GM19397 (cell line): Measurements from ENCODE around the gene KDM4F.
"Not testable (repeated sequence)": the region's sequence is repeated elsewhere in the genome, so short reads cannot be mapped to it uniquely, and the experiment has no call there.

Source experiments
- ATAC-seq: cut with Tn5 transposase; IDR thresholded peaks from one replicate; pipeline ENCODE4 v1.9.1; 2021; ENCODE audit warnings: mild to moderate bottlenecking, moderate library complexity; ENCODE audit not compliant: unreplicated experiment

KDM4F gene

GRCh38 chr11:95049122-95049521 is at the start of gene KDM4F:
KDM4F (plus strand) TSS chr11:95049422.
- not testable (repeated sequence) for ATAC-seq

DNA sequence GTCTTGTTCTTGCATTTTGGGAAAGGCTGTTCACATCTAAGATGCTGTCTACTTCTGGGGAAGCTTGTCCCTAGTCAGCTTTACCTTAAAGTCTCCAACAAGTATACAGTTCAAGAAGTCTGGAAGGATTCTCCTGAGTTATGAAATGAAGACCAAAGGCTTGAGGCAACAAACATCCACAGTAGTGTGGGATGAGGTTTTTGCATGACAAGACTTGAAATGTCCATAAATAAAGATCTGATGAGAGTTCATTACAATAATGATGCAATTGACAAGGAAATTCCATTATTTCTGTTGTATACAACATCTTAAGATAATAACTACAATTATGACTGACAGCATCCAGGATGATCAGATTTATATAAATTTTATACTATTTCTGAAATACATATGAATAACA is 45.5 kb upstream of the KDM4F start:
- ATAC-seq: no peak

DNA sequence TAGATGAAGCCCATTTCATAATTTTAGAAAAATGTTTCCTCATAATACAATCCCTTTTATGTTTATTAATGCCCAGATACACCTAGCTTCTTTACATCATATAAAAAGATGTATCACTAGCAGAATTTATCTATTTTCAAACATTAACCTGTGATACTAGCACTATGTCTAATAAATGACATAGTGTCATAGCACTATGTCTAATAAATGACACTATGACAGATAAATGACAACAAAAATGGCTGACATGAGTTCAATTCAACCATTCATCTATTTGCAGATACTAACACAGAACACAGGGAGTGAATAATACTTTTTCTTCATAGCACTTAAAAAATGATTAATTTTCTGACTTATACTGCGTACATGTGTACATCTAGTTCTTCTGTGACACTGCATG is 43.6 kb upstream of the KDM4F start:
- no peak for ATAC-seq

GRCh38 chr11:95011376-95011775 is 37.8 kb upstream of the KDM4F start:
- no peak for ATAC-seq

- no peak for ATAC-seq
Observed at GRCh38 chr11:95014184-95014821, 34.9 kb upstream of the KDM4F start.

DNA sequence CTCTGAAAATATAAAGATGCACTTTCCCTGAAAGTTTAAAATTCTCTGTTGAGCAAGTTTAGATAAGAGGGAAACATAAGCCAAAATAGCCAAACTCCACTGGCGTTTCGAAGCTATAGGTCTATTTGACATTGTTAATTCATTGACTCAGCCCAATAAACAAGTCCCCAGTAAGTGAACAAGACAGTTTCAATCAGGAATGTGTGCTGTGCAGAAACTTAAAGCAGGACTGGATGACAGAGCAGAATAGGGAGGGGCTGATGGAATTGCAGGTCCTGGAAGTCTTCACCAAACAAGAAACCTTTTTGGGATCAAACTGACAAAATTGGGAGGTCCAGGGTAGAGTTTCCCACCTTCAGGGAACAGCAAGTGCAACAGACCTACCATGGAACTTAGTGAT is 33.1 kb upstream of the KDM4F start:
- no peak for ATAC-seq

DNA sequence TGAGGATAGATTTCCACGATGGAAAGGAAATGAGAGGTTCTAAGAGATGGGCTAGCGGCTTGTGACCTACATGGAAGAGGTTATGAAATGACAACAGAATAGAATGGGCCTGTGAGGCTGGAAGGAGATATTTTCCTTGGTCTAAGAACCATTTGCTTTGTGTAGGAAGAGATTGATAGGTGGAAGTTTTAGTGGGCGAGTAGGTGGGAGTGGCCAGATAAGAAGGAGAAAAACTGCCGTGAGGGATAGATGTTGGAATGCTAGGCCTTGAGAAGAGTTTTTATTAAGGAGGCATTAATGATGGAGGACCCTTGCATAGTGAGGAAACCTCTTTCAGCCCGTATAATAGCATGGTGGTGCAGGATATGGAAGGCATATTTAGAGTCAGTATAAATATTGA is 27.8 kb upstream of the KDM4F start:
- ATAC-seq: not testable (repeated sequence)

GRCh38 chr11:95024958-95025357 is 24.3 kb upstream of the KDM4F start, which contains the start of gene KDM4E:
KDM4E (plus strand) TSS chr11:95025258; CDS start chr11:95025558, 300 bp downstream.
- ATAC-seq: no peak

- ATAC-seq: not testable (repeated sequence)
Observed at GRCh38 chr11:95025594-95025993, 23.6 kb upstream of the KDM4F start.

DNA sequence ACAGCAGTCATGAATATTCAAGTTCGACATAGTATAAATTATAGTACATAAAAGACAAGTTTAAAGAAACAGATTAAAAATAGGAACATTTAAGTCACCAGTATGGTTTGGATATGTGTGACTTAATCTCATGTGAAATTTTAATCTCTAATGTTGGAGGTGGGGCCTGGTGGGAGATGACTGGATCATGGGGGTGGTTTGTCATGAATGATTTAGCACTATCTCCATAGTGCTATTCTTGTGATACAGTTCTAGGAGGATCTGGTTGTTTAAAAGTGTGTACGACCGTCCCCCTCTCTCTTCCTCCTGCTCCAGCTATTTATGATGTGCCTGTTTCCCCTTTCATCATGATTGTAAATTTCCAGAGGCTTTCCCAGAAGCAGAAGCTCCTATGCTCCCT is 20.9 kb upstream of the KDM4F start:
- no peak for ATAC-seq

DNA sequence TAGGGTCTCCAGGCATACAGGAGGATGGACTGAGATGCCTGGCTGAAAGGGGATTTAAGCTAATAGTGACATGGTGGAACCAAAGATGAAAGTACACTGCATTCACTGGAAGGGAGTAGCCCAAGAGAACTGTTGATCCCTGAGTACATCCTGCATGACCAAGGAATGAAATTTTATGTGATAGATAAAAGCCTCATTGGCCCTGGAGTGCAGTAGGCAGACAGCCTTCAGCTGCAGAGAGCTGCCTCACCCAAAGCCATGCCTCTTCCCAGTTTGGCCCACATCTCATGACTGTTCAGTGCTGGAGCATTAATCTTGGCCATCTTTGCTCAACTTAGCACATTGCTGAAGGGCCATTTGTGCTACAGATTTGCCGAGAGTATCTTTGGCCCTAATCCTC is 16.2 kb upstream of the KDM4F start:
- ATAC-seq: no peak

DNA sequence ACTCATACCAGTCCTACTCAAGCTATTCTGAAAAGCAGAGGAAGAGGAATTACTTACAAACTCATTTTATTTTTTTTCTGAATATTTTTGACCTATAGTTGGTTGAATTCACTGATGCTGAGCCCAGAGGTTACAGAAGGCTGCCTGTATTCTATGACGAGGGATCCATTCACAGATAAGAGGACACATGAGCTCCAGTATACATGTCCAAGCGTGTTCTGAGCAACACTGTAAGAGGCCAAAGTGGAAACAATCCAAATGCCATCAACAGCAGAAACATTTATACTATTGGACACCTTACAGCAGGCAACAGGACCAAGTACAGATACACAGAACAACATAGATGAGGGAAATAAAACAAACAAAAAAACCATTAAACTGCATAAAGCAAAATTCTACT is 13.9 kb upstream of the KDM4F start:
- ATAC-seq: no peak

DNA sequence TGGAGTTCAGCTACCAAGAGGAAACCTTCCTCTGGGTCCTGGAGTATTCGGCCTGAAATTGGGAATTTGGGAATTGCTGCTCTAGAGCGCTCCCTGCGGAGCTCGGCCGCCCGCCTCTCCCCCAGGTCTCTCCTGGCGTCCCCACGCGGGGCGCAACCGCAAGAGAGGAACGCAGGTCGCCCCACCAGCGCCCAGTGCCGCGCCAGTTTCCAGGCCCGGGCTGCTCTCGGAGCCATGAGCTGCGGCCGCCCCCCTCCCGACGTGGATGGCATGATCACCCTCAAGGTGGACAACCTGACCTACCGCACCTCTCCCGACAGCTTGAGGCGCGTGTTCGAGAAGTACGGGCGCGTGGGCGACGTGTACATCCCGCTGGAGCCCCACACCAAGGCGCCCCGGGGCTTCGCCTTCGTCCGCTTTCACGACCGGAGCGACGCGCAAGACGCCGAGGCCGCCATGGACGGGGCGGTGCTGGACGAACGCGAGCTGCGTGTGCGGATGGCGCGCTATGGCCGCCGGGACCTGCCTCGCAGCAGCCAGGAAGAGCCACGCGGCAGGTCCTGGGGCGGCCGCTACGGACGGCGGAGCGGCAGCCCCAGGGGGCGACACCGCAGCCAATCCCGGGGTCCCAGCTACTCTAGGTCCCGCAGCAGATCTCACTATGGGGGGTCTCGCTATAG is 11.7 kb upstream of the KDM4F start:
- ATAC-seq: not testable (repeated sequence)

DNA sequence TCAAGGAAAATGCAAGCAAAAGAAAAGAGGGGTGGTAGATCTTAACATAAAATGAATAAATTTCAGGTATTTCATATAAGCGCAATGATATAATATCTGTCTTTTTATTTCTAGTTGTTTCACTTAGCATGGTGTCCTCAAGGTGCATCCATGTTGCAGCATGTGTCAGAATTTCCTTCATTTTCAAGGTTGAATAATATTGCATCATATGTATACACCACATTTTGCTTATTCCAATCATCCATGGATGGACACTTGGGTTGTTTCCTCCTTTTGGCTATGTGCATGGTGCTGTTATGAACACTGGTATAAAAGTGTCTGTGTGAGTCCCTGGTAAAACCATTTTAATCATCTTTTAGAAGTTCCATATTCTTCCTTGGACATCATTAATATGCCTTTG is 7.0 kb upstream of the KDM4F start:
- ATAC-seq: no peak

DNA sequence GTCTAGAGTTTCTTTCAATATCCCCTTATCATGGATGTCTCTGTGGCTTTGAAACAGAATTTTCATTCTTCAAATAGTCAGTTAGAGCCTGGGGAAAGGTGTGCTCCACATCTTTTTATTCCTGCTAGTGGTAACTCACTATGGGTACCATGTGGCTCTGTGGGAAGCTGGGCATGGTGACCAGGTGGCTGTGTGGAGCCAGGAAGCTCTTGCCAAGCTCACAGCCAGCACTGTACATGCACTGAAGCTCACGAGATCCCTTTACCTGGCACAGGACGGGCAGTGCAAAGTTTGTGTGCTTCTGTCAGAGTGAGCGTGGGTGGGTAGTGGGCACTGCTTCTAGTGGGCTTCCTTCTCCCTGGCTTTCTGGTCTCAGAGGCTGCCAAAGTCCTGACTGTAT is 6.3 kb upstream of the KDM4F start:
- no peak for ATAC-seq

DNA sequence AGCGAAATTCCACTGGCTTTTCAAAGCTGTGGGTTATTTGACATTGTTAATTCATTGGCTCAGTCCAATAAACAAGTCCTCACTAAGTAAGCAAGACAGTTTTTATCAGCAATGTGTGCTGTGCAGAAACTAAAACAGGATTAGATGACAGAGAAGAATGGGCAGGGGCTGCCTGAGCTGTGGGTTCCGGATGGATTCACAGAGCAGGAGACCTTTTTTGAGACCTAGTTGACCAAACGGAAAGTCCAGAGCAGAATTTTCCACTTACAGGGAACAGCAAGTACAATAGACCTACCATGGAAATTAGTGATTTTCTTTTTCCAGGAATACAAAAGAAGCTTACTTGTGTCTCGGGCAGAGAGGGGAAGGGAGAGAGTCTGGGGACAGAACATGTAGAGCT is 5.2 kb upstream of the KDM4F start:
- no peak for ATAC-seq

DNA sequence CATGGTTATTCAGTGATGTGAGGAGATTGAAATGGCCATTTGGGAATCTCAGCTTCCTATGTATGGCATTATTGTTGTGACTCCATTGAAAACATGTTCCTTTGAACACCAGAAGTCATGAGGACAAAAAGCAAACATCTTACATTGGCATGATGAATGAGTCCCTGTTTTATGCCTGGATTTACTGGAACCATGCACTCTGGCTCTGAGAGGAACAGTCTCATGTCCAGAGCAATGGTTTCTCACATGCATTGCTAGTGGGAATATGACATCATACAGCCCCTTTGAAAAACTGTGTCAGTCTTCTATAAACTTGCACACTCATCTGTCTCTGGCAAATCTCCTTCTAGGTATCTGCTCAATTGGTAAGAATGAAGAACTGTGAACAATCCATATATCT is 3.4 kb upstream of the KDM4F start:
- no peak for ATAC-seq

- no peak for ATAC-seq
Observed at GRCh38 chr11:95050595-95051202, 1.5 kb downstream of the KDM4F start.

GRCh38 chr11:95054356-95054755 is 5.1 kb downstream of the KDM4F start:
- no peak for ATAC-seq

DNA sequence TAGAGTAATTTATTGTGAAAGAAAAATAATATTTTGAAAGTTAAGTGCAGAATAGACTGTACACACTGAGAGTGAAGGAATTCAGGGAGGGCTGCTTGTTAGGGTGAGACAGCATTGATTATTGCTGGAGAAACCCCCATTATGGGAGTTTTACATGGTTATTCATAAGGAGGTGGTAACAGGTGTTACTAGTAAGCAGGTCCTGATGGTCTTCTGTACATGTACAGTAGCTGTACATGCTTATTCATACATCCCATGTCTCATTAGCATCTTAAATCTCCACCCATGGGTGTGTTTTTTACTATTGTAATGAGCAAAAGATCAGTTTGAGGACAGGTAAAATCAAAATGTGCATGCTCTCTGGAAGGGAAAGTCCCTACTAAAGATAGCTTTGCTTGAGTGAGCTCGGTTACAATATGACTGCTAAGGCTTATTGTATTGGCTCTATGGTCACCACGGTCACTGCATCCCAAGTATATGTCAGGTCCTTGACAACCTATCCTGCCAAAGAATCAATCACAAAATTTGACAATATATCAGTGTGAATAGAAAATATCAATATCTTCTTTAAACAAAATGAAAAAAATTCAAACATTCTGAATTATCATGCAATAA is 6.2 kb downstream of the KDM4F start:
- ATAC-seq: peak; percentile 89

- ATAC-seq: no peak
Observed at GRCh38 chr11:95057959-95058358, 8.7 kb downstream of the KDM4F start.

DNA sequence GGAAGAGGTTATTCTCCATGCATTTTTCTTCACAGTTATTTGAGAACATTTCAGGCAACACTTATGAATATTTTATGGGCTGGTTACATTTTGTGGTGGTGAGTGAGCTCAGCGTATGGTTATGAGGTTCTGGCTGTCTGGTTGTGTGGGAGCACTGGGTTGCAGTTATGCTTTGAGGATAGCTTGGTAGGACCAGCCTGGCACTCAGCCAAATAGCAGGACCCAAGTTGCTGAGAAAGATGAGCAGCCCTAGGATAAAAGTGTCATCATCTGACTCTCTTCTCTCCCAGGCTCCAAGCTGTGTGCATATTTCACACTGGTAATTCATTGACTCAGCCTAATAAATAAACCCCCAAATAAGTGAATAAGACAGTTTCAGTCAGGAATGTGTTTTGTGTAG is 9.4 kb downstream of the KDM4F start:
- no peak for ATAC-seq
